Activated naive CD4-positive, alpha-beta T cell treated with anti-CD3 and anti-CD28 coated beads, Interleukin-2, amount 50 U/mL, for 24 hours (primary cell): ENCODE data around the gene ASB7.

Experiments
- H3K27ac Mint-ChIP-seq: one replicate; pipeline ENCODE4 v1.8.0; 2021; ENCODE audit warnings: mild to moderate bottlenecking, mixed read lengths
- H3K27me3 Mint-ChIP-seq: one replicate; pipeline ENCODE4 v1.8.0; 2021; ENCODE audit warnings: mixed read lengths
- H3K36me3 Mint-ChIP-seq: one replicate; pipeline ENCODE4 v1.8.0; 2021; ENCODE audit warnings: mixed read lengths
- H3K4me1 Mint-ChIP-seq: one replicate; pipeline ENCODE4 v1.8.0; 2021; ENCODE audit warnings: mixed read lengths
- H3K4me3 Mint-ChIP-seq: one replicate; pipeline ENCODE4 v1.8.0; 2021; ENCODE audit warnings: mild to moderate bottlenecking, mixed read lengths
- H3K9me3 Mint-ChIP-seq: one replicate; pipeline ENCODE4 v1.8.0; 2021; ENCODE audit warnings: mixed read lengths

ASB7 gene

DNA sequence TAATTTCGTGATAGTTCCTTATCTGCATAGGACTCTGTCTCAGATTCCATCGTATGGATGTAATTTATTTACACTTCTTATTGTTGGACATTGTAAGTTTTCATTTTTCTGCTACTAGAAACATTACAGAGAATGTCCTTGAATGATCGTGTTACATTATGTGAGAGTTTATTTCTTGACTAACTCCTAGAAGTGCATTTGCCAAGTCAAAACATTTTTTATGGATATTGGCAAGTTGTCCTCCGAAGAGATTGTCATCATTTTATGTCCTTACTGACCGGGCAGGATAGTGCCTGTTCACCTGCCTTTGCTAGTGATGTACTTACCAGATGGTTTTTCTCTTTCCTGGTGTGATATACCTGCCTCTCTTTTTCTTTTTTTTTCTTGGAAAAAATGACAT is 13.4 kb downstream of the ASB7 start:
- Mint-ChIP-seq H3K4me1 (peaks cover 30% of the 10 kb centered on the region), H3K9me3 (no peaks in the 10 kb centered on the region), H3K27me3 (no peaks in the 10 kb centered on the region), H3K4me3 (no peak overlapping the region), H3K27ac (no peak overlapping the region), H3K36me3 (peaks cover 15% of the 10 kb centered on the region)

DNA sequence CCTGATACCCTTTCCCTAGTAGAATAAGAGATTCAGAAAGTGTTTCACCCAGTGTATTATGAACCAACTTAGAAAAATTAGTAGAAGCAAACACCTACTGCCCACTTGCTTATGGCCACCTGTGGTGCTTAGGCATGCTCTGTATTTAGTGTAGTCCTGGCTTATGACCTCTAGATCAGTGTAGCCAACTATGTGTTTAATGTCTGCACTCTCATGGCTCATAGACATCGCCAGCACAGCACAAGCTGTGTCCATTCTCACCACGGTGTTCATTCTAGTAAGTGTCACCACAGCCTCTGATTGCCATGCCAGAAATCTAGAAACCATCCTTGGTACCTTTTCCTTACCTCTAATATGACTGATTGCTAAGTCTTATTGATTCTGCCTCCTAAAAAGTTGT is 14.3 kb downstream of the ASB7 start:
- Mint-ChIP-seq H3K4me1 (peaks cover 30% of the 10 kb centered on the region), H3K36me3 (peaks cover 14% of the 10 kb centered on the region)

DNA sequence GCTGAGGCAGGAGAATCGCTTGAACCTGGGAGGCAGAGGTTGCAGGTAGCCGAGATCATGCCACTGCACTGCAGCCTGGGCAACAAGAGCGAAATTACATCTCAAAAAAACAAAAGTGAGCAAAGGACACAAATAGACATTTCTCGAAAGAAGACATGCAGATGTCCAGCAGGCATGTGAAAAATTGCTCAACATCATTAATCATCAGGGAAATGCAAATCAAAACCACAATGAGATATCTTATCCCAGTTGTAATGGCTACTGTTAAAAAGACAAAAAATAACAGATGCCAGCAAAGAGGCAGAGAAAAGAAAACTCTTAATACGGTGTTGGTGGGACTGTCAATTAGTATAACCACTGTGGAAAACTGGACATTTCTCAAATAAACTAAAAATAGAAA is 20.9 kb downstream of the ASB7 start:
- Mint-ChIP-seq H3K9me3 (no peaks in the 10 kb centered on the region), H3K27me3 (no peaks in the 10 kb centered on the region), H3K27ac (no peak overlapping the region), H3K36me3 (peaks cover 5% of the 10 kb centered on the region), H3K4me1 (peaks cover 9% of the 10 kb centered on the region), H3K4me3 (no peak overlapping the region)

More for the DNA sequence above, 14.3 kb downstream of the ASB7 start:
- Mint-ChIP-seq H3K27me3 (no peaks in the 10 kb centered on the region), H3K9me3 (no peaks in the 10 kb centered on the region), H3K27ac (no peak overlapping the region), H3K4me3 (no peak overlapping the region)

DNA sequence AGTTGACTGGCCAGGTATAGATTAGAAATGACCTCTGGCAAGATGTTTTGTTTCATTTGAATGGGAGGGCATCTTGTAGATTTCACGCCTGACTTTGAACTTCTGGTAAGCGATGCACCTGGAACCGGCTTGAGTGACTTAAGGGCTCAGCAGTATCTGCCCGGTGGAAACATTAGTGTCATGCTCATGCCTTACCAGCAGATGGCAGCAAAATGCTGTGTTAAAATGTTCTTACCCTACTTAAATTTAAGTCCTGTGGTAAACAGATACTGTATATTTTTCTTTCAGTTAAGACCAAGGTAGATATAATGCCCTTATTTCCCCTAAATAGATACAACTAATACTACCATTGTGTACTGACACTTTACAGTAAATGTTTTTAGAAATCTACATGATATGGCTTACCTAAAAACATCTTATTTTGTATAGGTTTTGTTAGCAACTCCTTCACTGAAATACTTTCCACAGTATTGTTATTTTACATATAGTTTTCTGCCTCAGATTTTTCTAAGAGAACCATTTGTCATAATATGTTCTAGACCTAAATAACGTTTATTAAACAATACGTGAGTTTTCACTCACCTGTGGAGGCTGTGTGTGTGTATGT is 25.5 kb downstream of the ASB7 start:
- H3K36me3 Mint-ChIP-seq, result peaks cover 5% of the 10 kb centered on the region
- no peak overlapping the region for H3K4me3 Mint-ChIP-seq
- no peaks in the 10 kb centered on the region for H3K9me3 Mint-ChIP-seq
- no peak overlapping the region for H3K27ac Mint-ChIP-seq
- H3K27me3 Mint-ChIP-seq, result no peaks in the 10 kb centered on the region
- peaks cover 38% of the 10 kb centered on the region for H3K4me1 Mint-ChIP-seq

DNA sequence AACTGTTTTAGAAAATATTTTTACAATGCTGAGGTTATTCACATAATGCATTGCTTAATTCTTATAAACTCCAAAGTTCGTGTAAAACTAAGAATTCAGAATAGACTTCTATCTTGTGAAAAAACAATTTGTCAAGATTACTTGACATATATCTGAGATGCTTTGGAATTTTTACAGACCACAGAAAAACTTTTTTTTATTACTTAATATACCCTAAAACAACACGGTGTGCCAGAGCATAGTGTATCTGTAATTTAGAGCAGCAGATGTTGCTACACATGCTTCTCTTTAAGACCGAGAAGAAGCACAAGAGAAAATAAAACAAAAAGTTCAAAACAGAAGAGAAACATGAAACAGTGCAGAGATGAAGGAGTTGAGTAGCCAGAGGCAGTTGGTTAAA is 26.4 kb downstream of the ASB7 start:
- Mint-ChIP-seq H3K9me3 (no peaks in the 10 kb centered on the region), H3K4me3 (no peak overlapping the region), H3K4me1 (peaks cover 47% of the 10 kb centered on the region), H3K27ac (peak overlapping the region; percentile 30), H3K36me3 (peaks cover 6% of the 10 kb centered on the region), H3K27me3 (no peaks in the 10 kb centered on the region)

DNA sequence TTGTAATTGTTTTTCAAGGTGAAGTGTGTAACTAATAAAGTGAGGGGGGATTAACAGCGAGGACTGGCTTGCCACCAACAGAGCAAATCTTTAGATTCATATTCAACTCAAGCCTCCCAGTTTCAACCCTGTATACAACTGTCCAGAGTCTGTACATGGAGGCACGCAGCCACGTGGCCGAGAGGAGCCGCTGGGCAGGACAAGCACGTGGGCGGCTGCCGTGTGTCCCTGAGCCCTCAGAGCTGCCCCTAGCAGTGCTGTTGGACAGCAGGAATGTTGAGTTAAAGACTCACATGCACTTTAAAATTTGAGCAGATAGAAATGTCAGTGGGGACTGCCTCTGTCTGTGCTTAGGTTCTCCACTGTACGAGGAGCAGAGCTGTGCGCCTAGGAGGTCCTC is 29.4 kb downstream of the ASB7 start:
- Mint-ChIP-seq H3K27me3 (no peaks in the 10 kb centered on the region), H3K4me3 (no peak overlapping the region), H3K27ac (no peak overlapping the region), H3K9me3 (no peaks in the 10 kb centered on the region), H3K4me1 (peaks cover 77% of the 10 kb centered on the region), H3K36me3 (peaks cover 8% of the 10 kb centered on the region)

DNA sequence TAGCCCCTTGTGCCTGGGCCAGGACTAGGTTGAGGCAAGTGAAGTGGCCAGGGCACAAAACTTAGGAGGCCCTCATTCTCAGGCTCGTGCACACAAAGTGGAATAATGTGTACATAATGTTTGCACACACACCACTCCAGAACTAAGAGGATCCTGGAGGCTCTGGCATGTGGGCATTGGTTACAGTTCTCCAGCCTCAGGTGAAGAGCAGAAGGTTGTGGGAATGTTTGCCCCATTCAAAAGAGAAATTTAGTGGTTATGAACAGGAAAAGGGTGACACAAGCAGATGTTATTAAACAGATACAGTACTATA is 31.3 kb downstream of the ASB7 start:
- Mint-ChIP-seq H3K4me1 (peaks cover 79% of the 10 kb centered on the region), H3K9me3 (no peaks in the 10 kb centered on the region), H3K36me3 (peaks cover 10% of the 10 kb centered on the region), H3K27ac (no peak overlapping the region), H3K27me3 (no peaks in the 10 kb centered on the region), H3K4me3 (no peak overlapping the region)

DNA sequence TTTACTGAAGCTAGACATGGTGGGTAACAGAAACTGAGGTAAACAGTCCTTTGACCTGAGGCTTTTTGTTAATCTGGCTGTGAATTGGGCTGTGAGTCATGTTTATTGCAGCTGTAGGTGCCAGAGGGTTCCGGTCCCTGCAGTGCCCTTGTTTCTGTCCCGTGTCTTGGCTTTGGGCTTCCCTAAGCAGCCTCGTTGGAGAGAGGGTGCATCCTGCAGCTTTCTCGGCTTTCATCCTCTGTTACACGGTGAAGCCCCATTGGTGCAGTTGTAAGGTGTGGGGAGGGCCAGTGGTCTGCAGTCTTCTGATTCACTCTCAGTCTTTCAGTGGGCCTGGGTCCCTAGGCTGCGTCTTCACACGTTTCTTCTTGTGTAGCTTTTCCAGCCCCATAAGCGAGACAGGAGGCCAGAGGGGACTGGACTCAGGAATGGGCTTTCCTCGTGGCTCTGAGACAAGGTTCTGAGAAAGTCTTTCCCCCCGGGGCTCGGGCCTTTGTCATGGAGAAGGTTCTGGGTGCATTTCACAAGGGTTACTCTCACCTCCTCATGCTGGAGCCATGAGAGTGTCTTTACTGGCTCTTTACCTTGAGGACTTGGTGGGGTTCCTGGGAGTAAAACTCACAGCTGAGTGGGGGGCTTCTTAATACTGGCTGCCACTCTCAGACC is 33.1 kb downstream of the ASB7 start:
- no peaks in the 10 kb centered on the region for H3K27me3 Mint-ChIP-seq
- H3K4me1 Mint-ChIP-seq, result peaks cover 82% of the 10 kb centered on the region
- peaks cover 7% of the 10 kb centered on the region for H3K36me3 Mint-ChIP-seq
- no peak overlapping the region for H3K4me3 Mint-ChIP-seq
- no peaks in the 10 kb centered on the region for H3K9me3 Mint-ChIP-seq
- H3K27ac Mint-ChIP-seq, result no peak overlapping the region

DNA sequence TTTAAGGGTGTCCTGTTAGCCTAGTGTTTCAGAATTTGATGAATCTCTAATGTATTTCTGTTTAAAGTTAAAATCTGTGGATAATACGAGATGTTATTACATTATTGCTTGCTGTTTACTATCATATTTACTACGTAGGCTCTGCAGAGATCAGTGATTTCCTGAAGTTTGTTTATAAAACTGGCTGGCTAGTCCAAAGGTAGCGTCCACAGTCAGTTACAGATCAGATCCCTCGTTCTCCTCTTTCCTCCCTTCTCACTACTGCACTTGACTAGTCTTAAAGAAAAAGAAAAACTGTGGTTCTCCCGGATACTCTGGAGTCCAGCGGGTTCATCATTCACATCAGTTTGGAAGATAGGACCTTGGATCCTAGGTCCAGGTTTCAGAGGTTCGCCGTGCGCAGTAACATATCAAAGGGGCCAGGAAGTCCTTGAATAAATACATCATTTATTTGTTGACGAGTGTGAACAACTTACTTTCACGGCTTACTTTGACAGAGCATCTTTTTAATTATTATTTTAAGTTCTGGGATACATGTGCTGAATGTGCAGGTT is 35.9 kb downstream of the ASB7 start:
- Mint-ChIP-seq H3K4me3 (peak overlapping the region; percentile 13), H3K27me3 (no peaks in the 10 kb centered on the region), H3K9me3 (no peaks in the 10 kb centered on the region), H3K4me1 (peaks cover 87% of the 10 kb centered on the region), H3K27ac (peak overlapping the region; percentile 4), H3K36me3 (peaks cover 6% of the 10 kb centered on the region)

DNA sequence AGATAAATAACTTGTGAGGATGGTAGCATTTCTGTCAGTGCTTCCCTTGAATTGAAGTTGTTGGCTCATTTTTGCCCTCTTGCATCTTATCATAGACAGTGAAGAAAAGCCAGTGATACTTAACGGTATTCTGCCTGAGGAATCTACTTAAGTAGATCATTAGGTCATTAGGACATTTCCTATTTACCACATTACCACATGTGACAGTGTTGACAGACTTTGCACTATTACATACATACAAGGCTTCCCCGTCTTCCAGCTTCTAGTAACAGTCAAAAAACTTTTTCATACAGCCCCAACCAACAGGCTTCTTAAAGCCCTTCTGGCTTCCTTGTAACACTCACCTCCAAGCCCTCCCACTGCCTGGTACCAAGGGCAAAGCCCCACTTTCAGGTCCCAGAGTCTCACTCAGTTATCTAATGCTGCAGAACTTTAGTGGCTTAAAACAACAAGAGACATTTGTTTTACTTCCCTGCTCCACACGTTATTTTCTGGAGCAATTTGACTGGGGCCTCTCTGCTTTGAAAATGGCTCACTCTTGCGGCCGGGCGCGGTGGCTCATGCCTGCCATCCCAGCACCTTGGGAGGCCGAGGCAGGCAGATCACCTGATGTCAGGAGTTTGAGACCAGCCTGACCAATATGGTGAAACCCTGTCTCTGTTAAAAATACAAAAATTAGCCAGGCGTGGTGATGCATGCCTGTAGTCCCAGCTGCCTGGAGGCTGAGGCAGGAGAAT is 40.0 kb downstream of the ASB7 start:
- H3K36me3 Mint-ChIP-seq, result peaks cover 4% of the 10 kb centered on the region
- H3K4me3 Mint-ChIP-seq, result no peak overlapping the region
- no peaks in the 10 kb centered on the region for H3K9me3 Mint-ChIP-seq
- H3K4me1 Mint-ChIP-seq, result peaks cover 61% of the 10 kb centered on the region
- H3K27me3 Mint-ChIP-seq, result no peaks in the 10 kb centered on the region
- peak overlapping the region; percentile 59 for H3K27ac Mint-ChIP-seq

DNA sequence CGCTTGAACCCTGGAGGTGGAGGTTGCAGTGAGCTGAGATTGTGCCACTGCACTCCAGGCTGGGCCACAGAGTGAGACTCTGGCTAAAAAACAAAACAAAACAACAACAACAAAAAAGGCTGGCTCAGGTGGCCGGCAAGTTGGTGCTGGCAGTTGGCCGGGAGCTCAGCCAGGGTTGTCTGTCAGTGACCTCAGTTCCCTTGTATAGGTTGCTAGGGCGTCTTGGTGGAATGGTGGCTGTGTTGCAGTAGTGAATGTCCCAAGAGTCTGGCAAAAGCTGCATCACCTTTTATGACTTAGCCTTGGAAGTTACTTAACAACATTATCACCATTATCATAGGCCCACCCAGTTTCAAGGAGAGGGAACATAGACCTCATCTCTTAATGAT is 40.6 kb downstream of the ASB7 start:
- peaks cover 4% of the 10 kb centered on the region for H3K36me3 Mint-ChIP-seq
- no peak overlapping the region for H3K27ac Mint-ChIP-seq
- H3K4me3 Mint-ChIP-seq, result no peak overlapping the region
- no peaks in the 10 kb centered on the region for H3K9me3 Mint-ChIP-seq
- peaks cover 58% of the 10 kb centered on the region for H3K4me1 Mint-ChIP-seq
- H3K27me3 Mint-ChIP-seq, result no peaks in the 10 kb centered on the region

DNA sequence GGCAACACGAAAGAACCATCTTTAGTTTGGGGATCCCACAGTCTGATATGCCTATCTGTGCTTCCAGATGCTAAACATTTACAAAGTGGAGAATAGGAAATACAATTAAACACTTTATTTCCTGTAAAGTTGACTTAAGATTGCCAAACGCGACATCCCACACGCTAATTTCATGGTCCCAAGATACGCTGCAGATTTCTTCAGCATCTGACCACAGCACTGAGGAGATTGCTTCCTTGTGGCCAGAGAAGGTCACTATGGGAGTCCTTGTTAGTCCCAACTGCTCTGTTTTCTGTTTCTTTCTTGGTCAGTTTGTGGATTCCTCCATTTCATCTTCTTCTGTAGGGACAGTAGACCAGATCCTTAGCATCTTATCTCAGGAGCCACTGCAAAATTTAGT is 43.3 kb downstream of the ASB7 start:
- no peaks in the 10 kb centered on the region for H3K27me3 Mint-ChIP-seq
- no peak overlapping the region for H3K4me3 Mint-ChIP-seq
- H3K36me3 Mint-ChIP-seq, result peaks cover 2% of the 10 kb centered on the region
- H3K27ac Mint-ChIP-seq, result no peak overlapping the region
- H3K4me1 Mint-ChIP-seq, result peaks cover 36% of the 10 kb centered on the region
- H3K9me3 Mint-ChIP-seq, result no peaks in the 10 kb centered on the region

DNA sequence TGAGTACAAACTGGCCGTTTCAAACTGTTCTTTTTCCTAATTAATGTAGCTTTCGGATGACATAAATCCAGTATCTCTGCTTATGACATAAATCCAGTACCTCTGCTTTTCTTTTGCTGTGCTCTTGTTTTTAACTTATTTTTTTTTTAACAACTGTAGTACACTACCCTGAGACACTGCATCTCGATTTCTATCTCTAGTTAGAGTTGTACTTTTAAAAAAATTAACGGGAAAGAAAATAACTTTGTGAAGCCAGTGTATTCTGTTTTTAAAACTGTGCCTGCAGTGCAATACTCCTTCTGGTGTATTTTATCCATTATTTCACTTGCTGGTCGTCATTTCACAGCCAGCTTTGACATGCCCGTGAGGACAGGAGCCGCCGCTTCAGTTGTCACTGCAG is 46.6 kb downstream of the ASB7 start:
- Mint-ChIP-seq H3K9me3 (no peaks in the 10 kb centered on the region), H3K27ac (no peak overlapping the region), H3K27me3 (no peaks in the 10 kb centered on the region), H3K4me3 (no peak overlapping the region), H3K4me1 (peaks cover 10% of the 10 kb centered on the region), H3K36me3 (no peaks in the 10 kb centered on the region)

DNA sequence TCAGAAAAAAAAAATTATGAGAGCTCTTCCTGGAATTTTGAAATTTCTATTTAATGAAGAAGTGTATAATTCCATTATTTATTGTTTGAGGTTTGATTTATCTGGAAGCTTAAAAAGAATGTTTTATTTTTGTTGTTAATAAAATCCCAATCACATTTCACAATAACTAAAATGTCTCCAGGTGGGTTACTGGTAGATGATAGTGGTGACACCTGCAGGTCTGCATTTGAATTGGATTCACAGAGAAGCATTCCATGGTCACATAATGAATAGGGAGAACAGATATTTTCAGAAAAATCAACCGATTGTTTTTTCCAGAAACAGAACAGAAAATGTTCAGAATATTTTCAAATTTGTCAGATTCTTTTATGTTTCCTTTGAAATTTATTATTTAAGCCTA is 48.3 kb downstream of the ASB7 start:
- Mint-ChIP-seq H3K27ac (no peak overlapping the region), H3K4me1 (peaks cover 3% of the 10 kb centered on the region), H3K27me3 (no peaks in the 10 kb centered on the region), H3K9me3 (no peaks in the 10 kb centered on the region), H3K36me3 (no peaks in the 10 kb centered on the region), H3K4me3 (no peak overlapping the region)

DNA sequence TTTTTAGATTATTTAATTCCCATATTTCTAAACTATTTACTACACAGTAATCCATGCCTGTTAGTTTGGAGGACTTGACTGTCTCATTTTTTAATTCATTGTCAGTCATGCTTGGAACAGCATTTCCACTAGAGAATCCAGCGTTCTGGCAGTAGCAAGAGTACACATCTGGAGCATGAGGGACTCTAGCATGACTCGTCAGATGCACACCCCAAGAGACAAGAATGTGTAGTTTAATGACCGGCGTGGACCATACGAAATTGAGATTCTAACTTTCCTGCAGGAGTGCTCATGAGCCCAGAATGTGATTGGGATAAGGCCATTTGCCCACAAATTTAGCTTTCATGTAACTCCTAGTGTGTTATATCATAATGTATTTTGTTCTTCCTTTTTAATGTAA is 48.9 kb downstream of the ASB7 start:
- Mint-ChIP-seq H3K27ac (peak overlapping the region; percentile 30), H3K27me3 (no peaks in the 10 kb centered on the region), H3K36me3 (no peaks in the 10 kb centered on the region), H3K4me3 (no peak overlapping the region), H3K9me3 (no peaks in the 10 kb centered on the region), H3K4me1 (no peaks in the 10 kb centered on the region)

DNA sequence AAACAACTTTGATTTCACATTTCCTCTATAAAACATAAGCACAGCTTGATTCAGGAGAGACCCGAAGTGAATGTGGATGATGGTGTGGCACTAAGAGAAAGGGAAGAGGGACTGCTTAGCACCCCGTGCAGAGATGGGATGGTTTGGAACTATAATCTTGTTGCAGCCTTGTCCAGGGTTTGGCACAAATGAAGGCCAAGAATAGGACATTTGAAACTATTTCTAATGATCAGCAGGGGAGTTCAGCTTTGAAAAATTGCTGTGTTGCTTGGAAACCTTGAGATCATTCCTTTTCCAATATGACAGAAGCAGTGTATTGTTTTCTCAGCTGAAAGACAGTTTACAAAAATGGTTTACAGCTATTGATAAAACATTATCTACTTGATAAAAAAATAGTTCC is 49.7 kb downstream of the ASB7 start:
- no peaks in the 10 kb centered on the region for H3K9me3 Mint-ChIP-seq
- no peaks in the 10 kb centered on the region for H3K27me3 Mint-ChIP-seq
- H3K36me3 Mint-ChIP-seq, result no peaks in the 10 kb centered on the region
- H3K4me3 Mint-ChIP-seq, result no peak overlapping the region
- peak overlapping the region; percentile 30 for H3K27ac Mint-ChIP-seq
- H3K4me1 Mint-ChIP-seq, result no peaks in the 10 kb centered on the region
